Fibroblast of skin of left biceps (primary cell): ENCODE results near the gene GPR55.

Experiments
- DNase-seq, 2 experiments: peaks; one replicate each; pipeline ENCODE4 v3.0.0-alpha.2; 2013; ENCODE audit warnings: low read depth in 2 of 2

GPR55 gene

GRCh38 chr2:230879891-230880290 lies 45.2 kb downstream of the GPR55 start:
- DNase-seq, result no peak

GRCh38 chr2:230879271-230879882 lies 45.7 kb downstream of the GPR55 start:
- DNase-seq, result no peak

GRCh38 chr2:230878599-230879188 lies 46.3 kb downstream of the GPR55 start:
- DNase-seq, result no peak

- no peak for DNase-seq
These were observed 47.1 kb downstream of the GPR55 start for GRCh38 chr2:230877759-230878598.

- DNase-seq, result no peak
These were observed 47.8 kb downstream of the GPR55 start for GRCh38 chr2:230877116-230877758.

- DNase-seq, result no peak
These were observed 49.4 kb downstream of the GPR55 start for GRCh38 chr2:230875347-230876315.

- DNase-seq, result no peak
These were observed 50.2 kb downstream of the GPR55 start for GRCh38 chr2:230874876-230875275.

GRCh38 chr2:230874456-230874855 lies 50.6 kb downstream of the GPR55 start:
- DNase-seq, result no peak

- DNase-seq, result no peak
These were observed 51.2 kb downstream of the GPR55 start for GRCh38 chr2:230873661-230874401.

- DNase-seq, result no peak
These were observed 51.9 kb downstream of the GPR55 start for GRCh38 chr2:230872968-230873660.

GRCh38 chr2:230872151-230872967 lies 52.7 kb downstream of the GPR55 start:
- DNase-seq, result no peak

GRCh38 chr2:230871361-230872150 lies 53.5 kb downstream of the GPR55 start:
- DNase-seq, result no peak

- no peak for DNase-seq
These were observed 54.3 kb downstream of the GPR55 start for GRCh38 chr2:230870544-230871360.

- no peak for DNase-seq
These were observed 55.0 kb downstream of the GPR55 start for GRCh38 chr2:230869914-230870543.

GRCh38 chr2:230868947-230869913 lies 55.8 kb downstream of the GPR55 start:
- DNase-seq, result no peak
